ENCODE results near the gene DNAJC16.

The DNAJC16 gene

DNA sequence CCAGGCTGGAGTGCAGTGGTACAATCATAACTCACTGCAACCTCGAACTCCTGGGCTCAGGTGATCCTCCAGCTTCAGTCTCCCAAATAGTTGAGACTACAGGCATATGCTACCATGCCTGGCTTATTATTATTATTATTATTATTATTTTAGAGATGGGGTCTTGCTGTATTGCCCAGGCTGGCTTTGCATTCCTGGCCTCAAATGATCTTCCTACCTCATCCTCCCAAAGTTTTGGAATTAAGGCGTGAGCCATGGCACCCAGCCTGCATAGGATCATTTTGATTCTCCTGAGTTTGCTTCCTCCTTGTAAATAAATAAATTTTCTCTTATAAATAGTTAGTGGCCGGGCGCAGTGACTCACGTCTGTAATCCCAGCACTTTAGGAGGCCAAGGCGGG, 96.8 kb downstream of the DNAJC16 start:
- TF ChIP-seq, protein P1, sequence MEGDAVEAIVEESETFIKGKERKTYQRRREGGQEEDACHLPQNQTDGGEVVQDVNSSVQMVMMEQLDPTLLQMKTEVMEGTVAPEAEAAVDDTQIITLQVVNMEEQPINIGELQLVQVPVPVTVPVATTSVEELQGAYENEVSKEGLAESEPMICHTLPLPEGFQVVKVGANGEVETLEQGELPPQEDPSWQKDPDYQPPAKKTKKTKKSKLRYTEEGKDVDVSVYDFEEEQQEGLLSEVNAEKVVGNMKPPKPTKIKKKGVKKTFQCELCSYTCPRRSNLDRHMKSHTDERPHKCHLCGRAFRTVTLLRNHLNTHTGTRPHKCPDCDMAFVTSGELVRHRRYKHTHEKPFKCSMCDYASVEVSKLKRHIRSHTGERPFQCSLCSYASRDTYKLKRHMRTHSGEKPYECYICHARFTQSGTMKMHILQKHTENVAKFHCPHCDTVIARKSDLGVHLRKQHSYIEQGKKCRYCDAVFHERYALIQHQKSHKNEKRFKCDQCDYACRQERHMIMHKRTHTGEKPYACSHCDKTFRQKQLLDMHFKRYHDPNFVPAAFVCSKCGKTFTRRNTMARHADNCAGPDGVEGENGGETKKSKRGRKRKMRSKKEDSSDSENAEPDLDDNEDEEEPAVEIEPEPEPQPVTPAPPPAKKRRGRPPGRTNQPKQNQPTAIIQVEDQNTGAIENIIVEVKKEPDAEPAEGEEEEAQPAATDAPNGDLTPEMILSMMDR (IDR thresholded peaks at IDR 0.05; ENCODE audit: low read depth, low read length) = no peak
- no peak for DNase-seq (ENCODE audit: low read depth in 2 of 2)
- no peak overlapping the region for H3K4me3 ChIP-seq (replicated peaks in 1 of 2; ENCODE audit: low read depth in 2 of 2, low read length in 2 of 2)

DNA sequence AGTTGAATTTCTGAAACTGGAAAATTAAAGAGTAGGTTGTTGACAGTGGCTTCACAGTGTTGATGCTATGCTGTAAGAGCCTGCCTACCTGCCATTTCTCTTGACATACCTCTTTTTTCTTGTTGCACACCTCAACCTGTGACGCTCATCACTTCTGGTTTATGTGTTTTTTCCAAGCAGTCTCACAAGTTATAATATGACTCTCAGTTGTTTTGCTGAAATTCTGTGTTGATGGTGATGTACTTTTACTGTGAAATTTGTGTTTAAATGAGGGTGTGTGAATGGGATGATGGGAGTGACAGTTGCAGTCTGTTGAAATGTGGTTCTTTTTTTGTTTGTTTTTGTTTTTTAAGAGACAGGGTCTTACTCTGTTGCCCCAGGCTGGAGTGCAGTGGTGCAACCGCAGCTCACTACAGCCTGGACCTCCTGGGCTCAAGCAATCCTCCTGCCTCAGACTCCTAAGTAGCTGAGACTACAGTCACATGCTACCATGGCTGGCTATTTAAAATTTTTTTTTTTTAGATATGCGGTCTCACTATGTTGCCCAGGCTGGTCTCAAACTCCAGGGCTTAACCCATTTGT, 97.6 kb downstream of the DNAJC16 start:
- no peak overlapping the region for H3K4me3 ChIP-seq (replicated peaks in 1 of 2; ENCODE audit: low read depth in 2 of 2, low read length in 2 of 2)
- DNase-seq (ENCODE audit: low read depth in 2 of 2) = no peak
- TF ChIP-seq, protein P1 (IDR thresholded peaks at IDR 0.05; ENCODE audit: low read depth, low read length) = no peak

DNA sequence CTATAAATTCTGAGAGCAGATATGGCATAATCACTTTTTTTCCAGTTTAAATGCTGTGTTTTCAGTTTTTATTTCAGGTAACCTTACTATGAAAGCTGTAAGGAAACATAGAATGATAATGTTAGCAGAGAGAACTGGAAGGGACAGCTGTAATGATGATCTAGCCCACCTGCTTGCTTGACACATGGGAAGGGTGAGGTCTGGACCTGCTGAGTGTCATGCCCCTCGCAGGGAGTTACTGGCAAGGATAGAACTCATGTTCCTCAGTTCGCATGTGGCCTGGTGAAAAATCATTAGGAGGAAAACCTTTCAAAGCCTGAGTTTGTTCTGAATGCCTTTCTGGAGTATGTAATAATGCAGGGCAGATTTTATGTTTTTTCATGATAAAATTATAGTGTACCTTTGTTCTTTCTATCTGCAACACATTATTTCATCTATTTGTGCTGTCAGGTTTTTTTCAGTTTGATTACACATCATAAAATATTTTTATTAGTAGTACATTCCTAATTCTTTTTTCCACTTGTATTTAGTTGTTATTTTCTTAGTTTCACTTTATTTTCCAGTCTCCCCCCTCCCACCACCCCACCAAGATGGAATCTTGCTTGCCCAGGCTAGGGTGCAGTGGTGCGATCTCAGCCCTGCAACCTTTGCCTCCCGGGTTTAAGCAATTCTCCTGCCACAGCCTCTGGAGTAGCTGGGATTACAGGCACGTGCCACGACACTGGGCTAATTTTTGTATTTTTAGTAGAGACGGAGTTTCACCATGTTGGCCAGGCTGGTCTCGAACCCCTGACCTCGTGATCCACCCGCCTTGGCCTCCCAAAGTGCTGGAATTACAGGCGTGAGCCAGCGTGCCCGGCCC, 98.6 kb downstream of the DNAJC16 start:
- TF ChIP-seq, protein P1 (IDR thresholded peaks at IDR 0.05; ENCODE audit: low read depth, low read length) = no peak
- no peak overlapping the region for H3K4me3 ChIP-seq (replicated peaks in 1 of 2; ENCODE audit: low read depth in 2 of 2, low read length in 2 of 2)
- no peak for DNase-seq (ENCODE audit: low read depth in 2 of 2)
